ENCODE data around the gene IARS2.

The IARS2 gene

GRCh38 chr1:220159041-220159440, 65.1 kb downstream of the IARS2 start:
- Histone ChIP-seq H3K9me2 (replicated peaks; ENCODE audit: insufficient read depth, low read length) (no peaks in the 10 kb centered on the region), H3K9ac (ENCODE audit: low read length) (no peak overlapping the region), H3K9me3 (replicated peaks; ENCODE audit: insufficient read depth, low read length) (no peaks in the 10 kb centered on the region), H3K4me1 (ENCODE audit: low read length) (no peaks in the 10 kb centered on the region), H4K20me1 (ENCODE audit: insufficient read depth, low read length) (no peaks in the 10 kb centered on the region), H3F3A (ENCODE audit: insufficient read depth, low read length) (no peaks in the 10 kb centered on the region), H3K4me3 (ENCODE audit: low read length) (no peak overlapping the region), H3K27ac (ENCODE audit: low read length) (no peak overlapping the region), H3K79me2 (ENCODE audit: low read length) (no peaks in the 10 kb centered on the region), H3K4me2 (ENCODE audit: low read depth, low read length) (no peak overlapping the region), H3K27me3 (replicated peaks; ENCODE audit: insufficient read depth, low read length) (no peaks in the 10 kb centered on the region), H3K36me3 (replicated peaks; ENCODE audit: insufficient read depth, low read length) (peaks cover 4% of the 10 kb centered on the region), H2AFZ (ENCODE audit: low read length) (no peak overlapping the region)
- TF ChIP-seq EZH2 (optimal IDR thresholded peaks at IDR 0.05; ENCODE audit: low read depth, low read length): no peak
- no peak for TF ChIP-seq CTCF (IDR thresholded peaks at IDR 0.05; ENCODE audit: low read length)
- no peak for TF ChIP-seq EZH2phosphoT487 (IDR thresholded peaks at IDR 0.05; ENCODE audit: low read length)
- DNase-seq: no peak

- H3K4me3 ChIP-seq (ENCODE audit: low read length): no peak overlapping the region
- H2AFZ ChIP-seq (ENCODE audit: low read length): no peak overlapping the region
- no peaks in the 10 kb centered on the region for H3K4me1 ChIP-seq (ENCODE audit: low read length)
- H3K9me3 ChIP-seq (replicated peaks; ENCODE audit: insufficient read depth, low read length): no peaks in the 10 kb centered on the region
- no peaks in the 10 kb centered on the region for H3F3A ChIP-seq (ENCODE audit: insufficient read depth, low read length)
- no peaks in the 10 kb centered on the region for H3K79me2 ChIP-seq (ENCODE audit: low read length)
- no peak for DNase-seq
- H3K9me2 ChIP-seq (replicated peaks; ENCODE audit: insufficient read depth, low read length): no peaks in the 10 kb centered on the region
- H3K36me3 ChIP-seq (replicated peaks; ENCODE audit: insufficient read depth, low read length): peaks cover 2% of the 10 kb centered on the region
- no peak overlapping the region for H3K27ac ChIP-seq (ENCODE audit: low read length)
- no peak overlapping the region for H3K4me2 ChIP-seq (ENCODE audit: low read depth, low read length)
- H4K20me1 ChIP-seq (ENCODE audit: insufficient read depth, low read length): no peaks in the 10 kb centered on the region
- TF ChIP-seq CTCF (IDR thresholded peaks at IDR 0.05; ENCODE audit: low read length) (no peak), EZH2 (optimal IDR thresholded peaks at IDR 0.05; ENCODE audit: low read depth, low read length) (no peak), EZH2phosphoT487 (IDR thresholded peaks at IDR 0.05; ENCODE audit: low read length) (no peak)
- H3K27me3 ChIP-seq (replicated peaks; ENCODE audit: insufficient read depth, low read length): no peaks in the 10 kb centered on the region
- H3K9ac ChIP-seq (ENCODE audit: low read length): no peak overlapping the region
Measured at GRCh38 chr1:220160027-220160426, 66.1 kb downstream of the IARS2 start.

- H3K4me3 ChIP-seq (ENCODE audit: low read length): no peak overlapping the region
- TF ChIP-seq EZH2phosphoT487 (IDR thresholded peaks at IDR 0.05; ENCODE audit: low read length) (no peak), CTCF (IDR thresholded peaks at IDR 0.05; ENCODE audit: low read length) (no peak), EZH2 (optimal IDR thresholded peaks at IDR 0.05; ENCODE audit: low read depth, low read length) (no peak)
- H2AFZ ChIP-seq (ENCODE audit: low read length): no peak overlapping the region
- H3K9me2 ChIP-seq (replicated peaks; ENCODE audit: insufficient read depth, low read length): no peaks in the 10 kb centered on the region
- peaks cover 3% of the 10 kb centered on the region for H3K36me3 ChIP-seq (replicated peaks; ENCODE audit: insufficient read depth, low read length)
- H3K9me3 ChIP-seq (replicated peaks; ENCODE audit: insufficient read depth, low read length): no peaks in the 10 kb centered on the region
- no peaks in the 10 kb centered on the region for H4K20me1 ChIP-seq (ENCODE audit: insufficient read depth, low read length)
- H3F3A ChIP-seq (ENCODE audit: insufficient read depth, low read length): no peaks in the 10 kb centered on the region
- H3K27me3 ChIP-seq (replicated peaks; ENCODE audit: insufficient read depth, low read length): no peaks in the 10 kb centered on the region
- H3K4me2 ChIP-seq (ENCODE audit: low read depth, low read length): no peak overlapping the region
- DNase-seq: no peak
- no peaks in the 10 kb centered on the region for H3K4me1 ChIP-seq (ENCODE audit: low read length)
- no peak overlapping the region for H3K27ac ChIP-seq (ENCODE audit: low read length)
- no peaks in the 10 kb centered on the region for H3K79me2 ChIP-seq (ENCODE audit: low read length)
- H3K9ac ChIP-seq (ENCODE audit: low read length): no peak overlapping the region
Measured at GRCh38 chr1:220164116-220164515, 70.2 kb downstream of the IARS2 start.

All from MM.1S (cell line).